HG03354 (cell line): ENCODE measurements around the gene TNP2.

Experiments used
- ATAC-seq: cut with Tn5 transposase; IDR thresholded peaks from one replicate; pipeline ENCODE4 v1.9.1; 2021; ENCODE audit warnings: mild to moderate bottlenecking; ENCODE audit not compliant: unreplicated experiment, poor library complexity, severe bottlenecking

The TNP2 gene

GRCh38 chr16:11249233-11250061, 19.7 kb downstream of the TNP2 start:
- no peak for ATAC-seq

- no peak for ATAC-seq
Measured at GRCh38 chr16:11248133-11248532, 21.0 kb downstream of the TNP2 start.

- no peak for ATAC-seq
Measured at GRCh38 chr16:11245988-11246387, 23.1 kb downstream of the TNP2 start.

- no peak for ATAC-seq
Measured at GRCh38 chr16:11245222-11245737, 23.8 kb downstream of the TNP2 start.

GRCh38 chr16:11242658-11243057, 26.5 kb downstream of the TNP2 start:
- no peak for ATAC-seq

GRCh38 chr16:11241480-11242204, 27.5 kb downstream of the TNP2 start:
- ATAC-seq, result no peak

GRCh38 chr16:11240636-11241473, 28.3 kb downstream of the TNP2 start:
- ATAC-seq, result no peak

GRCh38 chr16:11239644-11240632, 29.2 kb downstream of the TNP2 start:
- no peak for ATAC-seq

GRCh38 chr16:11238272-11239202, 30.6 kb downstream of the TNP2 start:
- no peak for ATAC-seq

- no peak for ATAC-seq
Measured at GRCh38 chr16:11236461-11237254, 32.5 kb downstream of the TNP2 start.

- ATAC-seq, result no peak
Measured at GRCh38 chr16:11235703-11235991, 33.5 kb downstream of the TNP2 start.

- ATAC-seq, result no peak
Measured at GRCh38 chr16:11234884-11235702, 34.0 kb downstream of the TNP2 start.

- no peak for ATAC-seq
Measured at GRCh38 chr16:11233727-11234376, 35.3 kb downstream of the TNP2 start.

- peak; percentile 60 for ATAC-seq
Measured at GRCh38 chr16:11232852-11233726, 36.0 kb downstream of the TNP2 start.

- ATAC-seq, result no peak
Measured at GRCh38 chr16:11232302-11232851, 36.7 kb downstream of the TNP2 start.
